LNCaP clone FGC (cell line): ENCODE measurements around the gene PDPN.

Experiments used
- DNase-seq: peaks from one replicate; pipeline ENCODE4 v3.0.0-alpha.2; 2011; ENCODE audit warnings: low read depth
- H3K4me3 ChIP-seq: 2 replicates; pipeline ENCODE4 v1.5.1; 2011; ENCODE audit warnings: mild to moderate bottlenecking, low read depth, low read length, control low read depth
- TF ChIP-seq, protein P1 (sequence below): IDR thresholded peaks from 2 replicates; pipeline ENCODE4 v1.5.1; 2012; ENCODE audit warnings: mild to moderate bottlenecking; ENCODE audit not compliant: control insufficient read depth, insufficient read depth; ENCODE audit errors: extremely low read depth

PDPN gene, protein sequence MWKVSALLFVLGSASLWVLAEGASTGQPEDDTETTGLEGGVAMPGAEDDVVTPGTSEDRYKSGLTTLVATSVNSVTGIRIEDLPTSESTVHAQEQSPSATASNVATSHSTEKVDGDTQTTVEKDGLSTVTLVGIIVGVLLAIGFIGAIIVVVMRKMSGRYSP

DNA sequence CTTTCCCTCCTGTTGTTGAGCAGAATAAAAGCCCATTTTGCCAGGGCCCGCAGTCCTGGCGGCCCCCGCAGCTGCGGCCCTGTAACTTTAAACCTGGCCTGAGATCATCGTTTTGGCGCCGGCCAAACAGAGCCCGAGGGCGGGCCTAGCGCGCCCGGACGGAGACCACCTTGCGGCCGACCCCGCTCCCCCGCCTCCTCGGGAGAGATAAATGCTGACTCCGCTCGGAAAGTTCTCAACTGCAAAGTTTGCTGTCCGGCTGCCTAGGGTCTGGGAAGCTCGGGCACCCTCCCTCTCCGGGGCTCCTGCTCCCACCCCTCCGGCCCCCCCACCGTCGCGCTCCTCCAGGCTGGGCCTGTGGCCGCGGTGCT lies at the start of gene PDPN:
Gene PDPN (plus strand): TSS at position 238 of the 371 bp plus-strand sequence. CDS start 202 bp downstream, outside the sequence.
- no peak within 1 kb of the TSS for H3K4me3 ChIP-seq
- no peak for DNase-seq
- TF ChIP-seq, protein P1, sequence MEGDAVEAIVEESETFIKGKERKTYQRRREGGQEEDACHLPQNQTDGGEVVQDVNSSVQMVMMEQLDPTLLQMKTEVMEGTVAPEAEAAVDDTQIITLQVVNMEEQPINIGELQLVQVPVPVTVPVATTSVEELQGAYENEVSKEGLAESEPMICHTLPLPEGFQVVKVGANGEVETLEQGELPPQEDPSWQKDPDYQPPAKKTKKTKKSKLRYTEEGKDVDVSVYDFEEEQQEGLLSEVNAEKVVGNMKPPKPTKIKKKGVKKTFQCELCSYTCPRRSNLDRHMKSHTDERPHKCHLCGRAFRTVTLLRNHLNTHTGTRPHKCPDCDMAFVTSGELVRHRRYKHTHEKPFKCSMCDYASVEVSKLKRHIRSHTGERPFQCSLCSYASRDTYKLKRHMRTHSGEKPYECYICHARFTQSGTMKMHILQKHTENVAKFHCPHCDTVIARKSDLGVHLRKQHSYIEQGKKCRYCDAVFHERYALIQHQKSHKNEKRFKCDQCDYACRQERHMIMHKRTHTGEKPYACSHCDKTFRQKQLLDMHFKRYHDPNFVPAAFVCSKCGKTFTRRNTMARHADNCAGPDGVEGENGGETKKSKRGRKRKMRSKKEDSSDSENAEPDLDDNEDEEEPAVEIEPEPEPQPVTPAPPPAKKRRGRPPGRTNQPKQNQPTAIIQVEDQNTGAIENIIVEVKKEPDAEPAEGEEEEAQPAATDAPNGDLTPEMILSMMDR = no peak

DNA sequence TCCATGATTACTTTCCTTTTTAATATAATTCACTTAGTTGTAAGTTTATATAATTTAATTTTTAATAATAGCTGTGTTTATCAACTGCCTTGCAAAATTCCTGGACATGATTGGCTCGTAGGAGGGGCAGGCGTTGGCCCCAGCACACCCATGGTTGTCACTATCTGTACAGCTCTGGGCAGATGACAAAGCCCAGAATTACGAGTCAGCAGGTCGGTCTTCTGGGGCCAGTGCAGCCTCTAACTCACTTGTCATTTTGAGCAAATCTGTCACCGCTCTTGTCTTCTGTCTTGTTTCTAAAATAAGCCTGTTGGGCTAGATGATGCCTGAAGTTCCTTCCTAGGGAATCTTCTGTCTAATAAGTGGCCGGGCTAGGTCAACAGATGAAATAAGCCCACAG lies 48.4 kb upstream of the PDPN start:
- DNase-seq = no peak

DNA sequence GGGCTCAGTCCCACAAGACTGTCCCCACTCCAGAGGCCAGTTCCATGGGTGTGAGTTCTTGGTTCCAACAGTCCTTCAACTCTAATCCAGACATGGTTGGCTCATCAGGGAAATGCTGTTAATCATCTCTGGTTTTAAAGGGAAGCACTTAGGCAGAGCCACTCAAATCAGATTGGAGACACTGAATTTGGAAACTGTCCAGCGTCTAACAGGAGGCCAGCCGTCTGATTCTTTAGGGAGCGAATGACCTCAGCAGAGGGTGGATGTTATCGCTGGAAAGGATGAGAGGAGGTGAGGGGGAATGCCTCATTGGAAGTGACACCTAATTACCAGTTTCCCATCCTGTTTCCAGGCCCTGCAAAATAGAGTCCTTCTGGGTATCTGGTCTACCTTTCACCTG lies 47.1 kb upstream of the PDPN start:
- TF ChIP-seq, protein P1 = no peak
- no peak overlapping the region for H3K4me3 ChIP-seq
- DNase-seq = no peak

More for the DNA sequence above, 48.4 kb upstream of the PDPN start:
- TF ChIP-seq, protein P1 = no peak
- no peak overlapping the region for H3K4me3 ChIP-seq

DNA sequence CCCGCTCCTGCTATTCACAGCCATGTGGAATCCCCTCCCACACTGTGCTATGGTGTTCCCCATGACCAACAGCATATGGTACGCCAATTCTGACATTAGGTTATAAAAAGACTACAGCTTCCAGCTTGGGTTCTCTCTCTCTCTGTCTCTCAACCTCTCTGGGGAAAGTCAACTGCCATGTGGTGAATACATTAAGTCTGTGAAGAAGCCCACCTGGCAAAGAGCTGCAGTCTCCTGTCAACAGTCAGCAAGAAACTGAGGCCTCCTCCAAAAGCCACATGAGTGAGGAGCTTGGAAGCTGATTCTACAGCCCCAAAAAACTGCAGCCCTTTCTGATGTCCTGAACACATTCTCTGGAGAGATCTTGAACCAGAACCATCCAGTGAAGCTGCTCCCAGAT lies 44.8 kb upstream of the PDPN start:
- DNase-seq = no peak
- TF ChIP-seq, protein P1 = no peak
- no peak overlapping the region for H3K4me3 ChIP-seq

DNA sequence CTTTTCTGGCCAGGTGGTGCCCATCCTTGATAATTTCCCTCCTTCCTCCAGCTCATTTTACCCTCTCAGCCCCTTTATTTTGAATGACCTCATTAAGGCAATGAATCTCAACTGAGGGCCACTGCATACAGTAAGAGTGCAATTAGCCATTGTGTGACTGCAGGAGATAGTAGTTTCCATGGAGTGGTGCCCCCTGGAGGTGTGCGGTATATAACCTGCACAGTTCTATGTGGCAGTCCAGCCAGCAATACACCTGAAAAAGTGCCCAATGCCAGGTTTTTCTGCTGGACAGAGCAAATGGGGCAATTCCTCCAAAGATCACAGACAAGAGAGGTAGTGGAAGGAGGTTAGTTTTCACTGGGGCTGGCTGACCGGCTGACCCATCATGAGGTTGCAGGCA lies 43.9 kb upstream of the PDPN start:
- H3K4me3 ChIP-seq = no peak overlapping the region
- TF ChIP-seq, protein P1 = no peak
- no peak for DNase-seq

DNA sequence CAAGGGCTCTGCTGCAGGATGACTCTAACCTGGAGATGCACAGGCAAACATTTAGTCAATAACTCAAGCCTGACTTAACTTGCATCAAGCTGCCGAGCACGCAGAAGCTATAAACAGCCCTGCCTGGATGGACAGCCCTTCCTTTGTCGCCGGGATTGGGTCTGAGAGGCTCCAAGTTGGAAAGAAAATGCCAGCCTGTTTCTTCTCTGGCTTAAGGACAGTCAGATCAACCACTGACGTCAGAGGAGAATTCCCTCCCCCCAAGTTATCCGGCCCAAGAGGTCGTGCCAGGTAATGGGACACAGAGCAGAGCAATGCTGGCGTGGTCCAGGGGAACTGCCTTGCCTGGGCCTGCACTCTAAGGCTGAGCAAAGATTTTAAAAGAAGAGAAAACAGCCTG lies 42.8 kb upstream of the PDPN start:
- TF ChIP-seq, protein P1 = no peak
- H3K4me3 ChIP-seq = no peak overlapping the region
- no peak for DNase-seq
